ENCODE results near the gene NFE2L2. TPM values are rescaled to one million over a fixed set of nuclear protein-coding genes. Genes with fewer than 3 reads are reported as not detected.
"Not testable (repeated sequence)": the region's sequence is repeated elsewhere in the genome, so short reads cannot be mapped to it uniquely, and the experiment has no call there.

Gene NFE2L2
- total RNA-seq, 2 experiments from 2014 or later = 51.3 to 52.0 TPM

- CTCF ChIA-PET = interaction anchor here (0.7 to 2.6 kb wide), 6 partner anchors 11 to 180 kb away, joined by 3 to 25 read pairs (median 4); partner anchors contain the start of genes AGPS and NFE2L2
- H3K4me3 Mint-ChIP-seq = peak within 1 kb of the TSS; percentile 97
- H3K36me3 Mint-ChIP-seq = peaks cover 47% of the 10 kb centered on the region
- H3K4me1 Mint-ChIP-seq (ENCODE audit: low read depth) = peaks cover 35% of the 10 kb centered on the region
- no peaks in the 10 kb centered on the region for H3K9me3 Mint-ChIP-seq
- peak; percentile 100 for DNase-seq
- H3K27me3 Mint-ChIP-seq = no peaks in the 10 kb centered on the region
- intact Hi-C loops (cut with micrococcal nuclease) = loop anchor here (1.0 kb wide), 5 partner anchors 46 to 341 kb away; partner anchors contain the start of gene AGPS
- H3K27ac Mint-ChIP-seq = peak within 1 kb of the TSS; percentile 100
- POLR2A ChIA-PET = interaction anchor here (0.8 to 1.7 kb wide), 16 partner anchors 9 to 180 kb away, joined by 3 to 101 read pairs (median 4); partner anchors contain the start of gene NFE2L2
Observed at GRCh38 chr2:177212106-177212890, 52.2 kb downstream of the NFE2L2 start, which contains the start of gene HNRNPA3. TSS of gene HNRNPA3 (plus strand) at chr2:177212794. CDS start at chr2:177212800, 6 bp downstream.

GRCh38 chr2:177211576-177212105 is 52.9 kb downstream of the NFE2L2 start:
- ChIA-PET POLR2A (interaction anchor here (0.6 to 1.7 kb wide), 17 partner anchors 9 to 180 kb away, joined by 3 to 101 read pairs (median 4); partner anchors contain the start of gene NFE2L2), CTCF (interaction anchor here (0.9 to 2.6 kb wide), 5 partner anchors 10 to 85 kb away, joined by 3 to 25 read pairs (median 4); partner anchors contain the start of gene NFE2L2)
- H3K27ac Mint-ChIP-seq = peak overlapping the region; percentile 100
- H3K36me3 Mint-ChIP-seq = peaks cover 42% of the 10 kb centered on the region
- DNase-seq = no peak
- H3K27me3 Mint-ChIP-seq = no peaks in the 10 kb centered on the region
- no peaks in the 10 kb centered on the region for H3K9me3 Mint-ChIP-seq
- peak overlapping the region; percentile 97 for H3K4me3 Mint-ChIP-seq
- intact Hi-C loops (cut with micrococcal nuclease) = loop anchor here (1.0 kb wide), 5 partner anchors 45 to 342 kb away; partner anchors contain the start of gene AGPS
- H3K4me1 Mint-ChIP-seq (ENCODE audit: low read depth) = peaks cover 34% of the 10 kb centered on the region

- H3K36me3 Mint-ChIP-seq = peaks cover 37% of the 10 kb centered on the region
- peaks cover 33% of the 10 kb centered on the region for H3K4me1 Mint-ChIP-seq (ENCODE audit: low read depth)
- DNase-seq = no peak
- peak overlapping the region; percentile 100 for H3K27ac Mint-ChIP-seq
- POLR2A ChIA-PET = interaction anchor here (0.6 to 1.7 kb wide), 15 partner anchors 9 to 181 kb away, joined by 3 to 101 read pairs (median 4); partner anchors contain the start of gene NFE2L2
- H3K27me3 Mint-ChIP-seq = no peaks in the 10 kb centered on the region
- intact Hi-C loops (cut with micrococcal nuclease) = no loop called here
- peak overlapping the region; percentile 97 for H3K4me3 Mint-ChIP-seq
- no peaks in the 10 kb centered on the region for H3K9me3 Mint-ChIP-seq
- CTCF ChIA-PET = interaction anchor here (0.9 to 2.6 kb wide), 7 partner anchors 10 to 85 kb away, joined by 3 to 25 read pairs (median 4); partner anchors contain the start of gene NFE2L2
Observed at GRCh38 chr2:177211169-177211568, 53.4 kb downstream of the NFE2L2 start.

GRCh38 chr2:177207101-177207500 is 57.4 kb downstream of the NFE2L2 start:
- Mint-ChIP-seq H3K36me3 (peaks cover 4% of the 10 kb centered on the region), H3K9me3 (no peaks in the 10 kb centered on the region), H3K4me1 (ENCODE audit: low read depth) (peaks cover 23% of the 10 kb centered on the region), H3K27ac (no peak overlapping the region), H3K27me3 (no peaks in the 10 kb centered on the region), H3K4me3 (no peak overlapping the region)
- ChIA-PET CTCF (no interaction called here), POLR2A (no interaction called here)
- DNase-seq = no peak
- intact Hi-C loops (cut with micrococcal nuclease) = no loop called here

- H3K9me3 Mint-ChIP-seq = no peaks in the 10 kb centered on the region
- no peaks in the 10 kb centered on the region for H3K27me3 Mint-ChIP-seq
- DNase-seq = no peak
- no peak overlapping the region for H3K27ac Mint-ChIP-seq
- CTCF ChIA-PET = interaction anchor here (4.4 kb wide), 1 partner anchor 39 kb away, joined by 33 read pairs; no protein-coding TSS in a partner anchor
- H3K36me3 Mint-ChIP-seq = peaks cover 4% of the 10 kb centered on the region
- intact Hi-C loops (cut with micrococcal nuclease) = no loop called here
- H3K4me3 Mint-ChIP-seq = no peak overlapping the region
- peaks cover 14% of the 10 kb centered on the region for H3K4me1 Mint-ChIP-seq (ENCODE audit: low read depth)
- POLR2A ChIA-PET = interaction anchor here (1.2 kb wide), 1 partner anchor 13 kb away, joined by 3 read pairs; no protein-coding TSS in a partner anchor
Observed at GRCh38 chr2:177204417-177204816, 60.1 kb downstream of the NFE2L2 start.

- Mint-ChIP-seq H3K27ac (no peak overlapping the region), H3K9me3 (no peaks in the 10 kb centered on the region), H3K4me1 (ENCODE audit: low read depth) (peaks cover 6% of the 10 kb centered on the region), H3K36me3 (no peaks in the 10 kb centered on the region), H3K4me3 (no peak overlapping the region), H3K27me3 (no peaks in the 10 kb centered on the region)
- POLR2A ChIA-PET = interaction anchor here (2.5 kb wide), 1 partner anchor 10 kb away, joined by 6 read pairs; the partner anchor contains the start of gene HNRNPA3
- no peak for DNase-seq
- intact Hi-C loops (cut with micrococcal nuclease) = no loop called here
- CTCF ChIA-PET = interaction anchor here (0.7 to 4.4 kb wide), 4 partner anchors 10 to 93 kb away, joined by 3 to 33 read pairs (median 4); no protein-coding TSS in a partner anchor
Observed at GRCh38 chr2:177201919-177202346, 62.6 kb downstream of the NFE2L2 start.

GRCh38 chr2:177200419-177200818 is 64.1 kb downstream of the NFE2L2 start:
- H3K4me1 Mint-ChIP-seq (ENCODE audit: low read depth); DNase-seq; H3K4me3 Mint-ChIP-seq; H3K27me3 Mint-ChIP-seq; POLR2A ChIA-PET; H3K27ac Mint-ChIP-seq; intact Hi-C loops (cut with micrococcal nuclease); H3K9me3 Mint-ChIP-seq; H3K36me3 Mint-ChIP-seq: not testable (repeated sequence)
- CTCF ChIA-PET = interaction anchor here (1.4 to 4.4 kb wide), 3 partner anchors 11 to 52 kb away, joined by 4 to 33 read pairs (median 5); no protein-coding TSS in a partner anchor

- intact Hi-C loops (cut with micrococcal nuclease) = no loop called here
- DNase-seq = no peak
- no peaks in the 10 kb centered on the region for H3K36me3 Mint-ChIP-seq
Observed at GRCh38 chr2:177195194-177195593, 69.3 kb downstream of the NFE2L2 start.

GRCh38 chr2:177193240-177193639 is 71.3 kb downstream of the NFE2L2 start:
- Mint-ChIP-seq H3K4me3 (no peak overlapping the region), H3K27ac (no peak overlapping the region), H3K4me1 (ENCODE audit: low read depth) (peaks cover 4% of the 10 kb centered on the region), H3K36me3 (no peaks in the 10 kb centered on the region), H3K27me3 (no peaks in the 10 kb centered on the region), H3K9me3 (no peaks in the 10 kb centered on the region)
- intact Hi-C loops (cut with micrococcal nuclease) = loop anchor here (2.0 kb wide), 1 partner anchor 26 kb away; no protein-coding TSS in a partner anchor
- no peak for DNase-seq
- ChIA-PET POLR2A (interaction anchor here (1.4 kb wide), 1 partner anchor 72 kb away, joined by 5 read pairs; the partner anchor contains the start of gene NFE2L2), CTCF (interaction anchor here (0.9 to 3.4 kb wide), 2 partner anchors 28 to 102 kb away, joined by 4 to 25 read pairs; no protein-coding TSS in a partner anchor)

More at GRCh38 chr2:177195194-177195593, 69.3 kb downstream of the NFE2L2 start:
- ChIA-PET CTCF (interaction anchor here (3.4 kb wide), 1 partner anchor 30 kb away, joined by 25 read pairs; no protein-coding TSS in a partner anchor), POLR2A (interaction anchor here (0.6 kb wide), 1 partner anchor 557 kb away, joined by 4 read pairs; no protein-coding TSS in a partner anchor)
- Mint-ChIP-seq H3K9me3 (no peaks in the 10 kb centered on the region), H3K27me3 (no peaks in the 10 kb centered on the region), H3K4me3 (no peak overlapping the region), H3K4me1 (ENCODE audit: low read depth) (peaks cover 4% of the 10 kb centered on the region), H3K27ac (no peak overlapping the region)

GRCh38 chr2:177192788-177193187 is 71.7 kb downstream of the NFE2L2 start:
- ChIA-PET POLR2A (no interaction called here), CTCF (no interaction called here)
- Mint-ChIP-seq H3K4me1 (ENCODE audit: low read depth) (peaks cover 4% of the 10 kb centered on the region), H3K9me3 (no peaks in the 10 kb centered on the region), H3K36me3 (no peaks in the 10 kb centered on the region), H3K27ac (no peak overlapping the region), H3K27me3 (no peaks in the 10 kb centered on the region), H3K4me3 (no peak overlapping the region)
- DNase-seq = no peak
- intact Hi-C loops (cut with micrococcal nuclease) = loop anchor here (2.0 kb wide), 1 partner anchor 26 kb away; no protein-coding TSS in a partner anchor

- CTCF ChIA-PET = interaction anchor here (0.7 kb wide), 1 partner anchor 12 kb away, joined by 3 read pairs; no protein-coding TSS in a partner anchor
Observed at GRCh38 chr2:177190941-177191340, 73.6 kb downstream of the NFE2L2 start.

More at GRCh38 chr2:177190941-177191340, 73.6 kb downstream of the NFE2L2 start:
- Mint-ChIP-seq H3K4me3 (no peak overlapping the region), H3K27ac (no peak overlapping the region), H3K4me1 (ENCODE audit: low read depth) (peaks cover 4% of the 10 kb centered on the region), H3K27me3 (no peaks in the 10 kb centered on the region), H3K9me3 (no peaks in the 10 kb centered on the region), H3K36me3 (no peaks in the 10 kb centered on the region)
- DNase-seq = no peak
- POLR2A ChIA-PET = interaction anchor here (0.7 kb wide), 1 partner anchor 14 kb away, joined by 3 read pairs; no protein-coding TSS in a partner anchor
- intact Hi-C loops (cut with micrococcal nuclease) = no loop called here
